Activated CD4-positive, CD25-positive, alpha-beta regulatory T cell (primary cell): ENCODE data around the gene FGF14.
"Not testable (repeated sequence)": the region's sequence is repeated elsewhere in the genome, so short reads cannot be mapped to it uniquely, and the experiment has no call there.

Experiments used
- DNase-seq, 4 experiments: peaks; one replicate each; lab custom pipeline; 2025; lab: John Stamatoyannopoulos, UW

The FGF14 gene

DNA sequence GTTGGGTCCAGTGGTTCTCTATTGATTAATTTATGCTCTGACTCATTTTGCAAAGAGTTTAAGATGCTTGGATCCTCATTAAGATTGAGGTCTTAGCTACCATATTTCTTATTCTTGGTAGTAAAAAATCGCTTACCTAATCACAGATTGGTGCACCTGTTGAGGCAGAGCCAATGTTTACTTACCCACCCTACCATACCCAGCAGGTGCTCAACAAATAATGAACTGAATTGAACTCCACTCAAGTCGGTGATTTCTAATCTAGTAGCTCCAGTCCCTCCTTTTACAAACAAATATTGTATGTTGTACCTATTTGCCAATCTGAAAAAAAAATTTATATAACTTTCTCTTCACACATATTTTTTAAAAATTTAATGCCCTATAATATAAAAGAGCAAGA, 361.0 kb downstream of the FGF14 start:
- no peak for DNase-seq

DNA sequence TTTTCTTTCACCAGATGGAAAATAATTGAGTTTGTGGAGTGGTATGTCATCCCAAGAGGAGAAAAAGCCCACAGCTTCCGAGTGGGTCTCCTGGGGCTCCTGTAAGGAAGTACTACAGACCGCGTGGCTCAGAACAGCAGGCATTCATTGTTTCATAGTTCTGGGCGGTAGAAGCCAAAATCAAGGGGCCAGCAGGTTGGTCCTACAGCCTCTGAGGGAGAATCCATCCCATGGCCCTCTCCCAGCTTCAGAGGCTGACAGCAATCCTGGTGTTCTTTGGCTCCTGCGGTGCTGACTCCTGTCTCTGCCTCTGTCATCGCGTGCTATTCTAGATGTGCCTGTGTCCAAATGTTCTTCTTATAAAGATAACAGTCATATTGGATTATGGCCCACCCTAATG, 362.6 kb downstream of the FGF14 start:
- no peak for DNase-seq

DNA sequence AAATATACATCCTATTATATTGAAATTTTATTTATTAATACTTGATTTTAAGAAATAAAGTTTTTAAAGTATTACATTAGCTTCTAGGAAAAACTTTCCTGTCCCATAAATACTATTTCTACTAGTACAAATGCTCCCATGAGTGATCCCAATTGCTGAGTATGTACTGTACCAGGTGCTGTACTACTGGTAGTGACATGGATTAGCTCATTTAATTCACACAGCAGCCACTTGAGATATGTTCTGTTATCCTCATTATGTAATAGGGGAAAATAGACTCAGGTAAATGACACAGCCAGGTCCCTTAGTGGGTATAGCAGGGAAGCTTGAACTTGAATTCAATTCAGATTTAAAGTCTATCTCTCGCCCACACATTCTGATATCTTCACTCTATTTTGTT, 363.1 kb downstream of the FGF14 start:
- no peak for DNase-seq

DNA sequence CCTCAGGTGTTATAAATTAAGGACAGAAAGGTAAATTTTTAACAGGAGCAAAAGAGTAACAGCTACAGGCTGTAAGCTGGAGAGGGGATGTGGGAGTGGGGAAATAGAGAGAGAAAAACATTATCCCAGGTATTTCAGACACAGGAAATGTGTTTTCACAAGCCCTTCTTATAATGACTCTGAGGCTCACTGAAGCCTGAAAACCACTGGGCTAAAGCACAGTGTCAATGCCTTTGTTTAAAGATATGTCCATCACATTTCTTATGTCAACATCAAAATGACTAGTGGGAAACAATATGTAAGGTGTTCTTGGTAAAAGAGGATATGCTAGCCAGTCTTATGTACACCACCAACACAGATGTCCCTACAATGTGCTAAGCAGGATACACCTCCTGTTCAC, 365.9 kb downstream of the FGF14 start:
- DNase-seq, result no peak

DNA sequence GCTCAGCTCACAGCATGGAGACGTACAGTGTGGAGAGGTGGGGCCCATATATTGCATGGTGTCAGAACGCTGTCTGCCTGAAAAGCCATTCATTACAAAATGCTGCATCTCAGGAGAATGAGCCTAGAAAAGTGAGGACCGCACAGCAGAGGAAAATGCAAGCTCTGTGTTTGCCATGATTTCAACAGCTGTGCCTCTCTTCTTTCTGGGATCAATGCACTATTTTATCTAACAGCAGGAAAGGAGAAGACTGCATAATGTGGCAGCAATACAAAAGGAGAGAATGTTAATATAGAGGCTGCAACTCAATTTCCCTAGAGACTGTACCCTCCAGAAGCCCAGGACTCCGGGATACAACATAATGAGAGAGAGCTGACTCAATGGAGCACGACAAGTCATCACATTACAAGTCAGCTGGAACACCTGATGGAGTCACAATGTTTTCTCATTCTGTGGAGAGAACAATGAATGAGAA, 368.0 kb downstream of the FGF14 start:
- no peak for DNase-seq

DNA sequence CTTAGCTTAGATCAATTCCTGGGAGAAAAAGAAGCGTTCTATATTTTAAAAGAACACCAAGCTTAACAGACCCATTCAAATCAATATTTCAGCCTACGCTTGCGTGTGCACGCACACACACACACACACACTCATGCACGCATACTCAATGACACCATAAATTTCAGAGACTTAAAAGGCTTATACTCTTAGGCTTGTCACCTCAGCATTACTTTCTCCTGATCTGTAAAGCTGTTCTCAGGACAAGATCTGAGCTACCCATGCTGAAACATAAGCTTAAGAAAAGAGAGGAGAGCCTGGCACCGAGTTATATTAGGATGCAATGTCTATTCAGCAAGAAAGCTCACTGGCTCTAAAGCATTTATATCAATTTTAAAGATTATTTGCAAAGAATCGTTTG, 368.5 kb downstream of the FGF14 start:
- DNase-seq, result no peak

DNA sequence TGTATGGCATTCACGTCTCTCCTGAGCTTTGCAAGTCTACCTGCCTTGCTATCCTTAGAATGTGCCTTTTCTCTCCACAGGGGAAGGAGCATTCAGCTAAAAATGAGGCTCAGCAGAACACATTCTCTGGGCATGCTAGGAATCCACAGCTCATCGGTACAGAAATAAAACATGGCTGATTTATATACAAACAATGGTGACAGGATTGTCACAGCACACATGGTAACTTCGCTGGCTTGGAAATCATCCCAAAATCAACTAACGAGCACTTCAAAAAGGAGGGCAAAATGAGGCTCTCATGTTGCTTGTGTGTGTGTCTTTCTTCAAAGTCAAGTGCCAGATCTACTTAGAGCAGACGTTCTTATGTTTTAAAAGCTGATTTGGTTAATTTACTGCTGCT, 373.0 kb downstream of the FGF14 start:
- no peak for DNase-seq

DNA sequence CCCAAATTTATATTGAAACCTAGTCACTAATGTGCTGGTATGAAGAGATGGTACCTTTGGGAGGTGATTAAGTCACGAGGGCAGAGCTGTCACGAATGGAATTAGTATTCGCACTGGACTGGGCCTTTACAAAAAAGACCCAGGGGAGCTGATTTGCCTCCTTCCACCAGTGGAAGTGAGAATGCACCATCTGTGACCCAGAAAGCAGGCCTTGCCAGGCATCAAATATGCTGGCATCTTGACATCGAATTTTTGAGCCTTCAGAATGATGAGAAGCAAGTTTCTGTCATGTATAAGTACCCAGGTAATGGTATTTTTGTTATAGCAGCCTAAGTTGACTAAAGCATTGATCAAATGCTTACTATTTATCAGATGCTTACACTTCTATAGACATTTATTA, 373.6 kb downstream of the FGF14 start:
- no peak for DNase-seq

DNA sequence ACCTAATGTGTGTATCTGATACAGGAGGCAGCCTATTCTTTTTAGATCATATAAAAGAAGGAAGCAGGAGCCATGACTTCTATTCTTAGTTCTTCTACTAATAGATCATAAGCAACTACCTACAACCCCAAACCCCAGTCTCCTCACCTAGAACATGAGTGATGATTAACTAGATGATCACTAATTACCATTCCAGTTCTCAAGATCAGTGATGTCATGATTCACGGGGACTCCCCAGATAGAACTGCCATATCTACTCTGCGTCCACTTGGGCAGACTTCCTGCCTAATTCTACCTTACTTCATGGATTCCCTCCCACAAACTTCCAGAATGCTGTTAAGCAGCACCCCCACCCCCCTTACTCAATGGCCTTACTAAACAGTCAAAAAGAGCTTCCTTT, 380.1 kb downstream of the FGF14 start:
- DNase-seq, result no peak

DNA sequence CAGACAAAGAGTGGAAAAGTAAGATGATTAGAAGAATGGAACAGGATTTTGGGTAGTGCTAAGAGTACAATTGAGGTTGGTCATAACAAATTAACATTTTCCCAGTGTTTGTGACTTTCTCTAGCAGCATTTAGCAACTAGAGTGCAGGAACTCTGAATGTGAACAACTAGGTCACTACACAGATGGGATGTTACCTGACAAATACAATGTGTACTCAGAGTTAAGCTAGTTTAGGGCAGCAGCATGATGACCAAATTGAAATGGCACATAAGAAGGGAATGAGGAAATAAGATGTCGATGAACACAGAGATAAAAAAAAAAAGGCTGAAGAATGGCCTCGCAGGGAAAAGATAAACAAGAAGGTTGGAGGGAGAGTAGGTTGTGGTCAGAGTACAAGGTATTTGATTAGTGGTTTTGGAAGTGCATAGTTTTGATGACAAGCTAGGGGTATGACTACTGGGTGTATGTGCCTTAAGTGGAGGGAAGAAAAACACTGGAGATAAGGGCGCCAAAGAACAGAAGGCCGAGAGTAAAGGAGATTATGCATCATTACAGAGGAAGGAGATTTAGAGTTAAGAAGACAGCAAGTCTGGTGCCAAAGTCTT, 381.1 kb downstream of the FGF14 start:
- DNase-seq, result no peak

DNA sequence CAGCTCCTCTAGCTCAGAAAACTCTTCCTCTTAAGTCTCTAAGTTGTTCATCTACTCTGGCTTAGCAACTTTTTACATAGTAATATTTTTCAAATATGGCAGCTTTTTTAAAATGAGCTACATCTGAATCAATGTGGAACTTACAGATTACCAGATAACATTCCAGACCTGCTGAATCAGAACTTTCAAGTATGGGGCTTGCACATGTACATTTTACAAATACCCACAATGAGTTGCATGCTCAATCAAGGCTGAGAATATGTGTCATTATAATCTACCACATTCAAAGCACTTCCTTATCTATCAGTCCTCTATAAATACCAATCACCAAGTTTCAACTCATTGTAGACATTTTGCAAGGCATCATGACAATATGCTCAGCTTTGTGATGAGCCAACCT, 383.1 kb downstream of the FGF14 start:
- no peak for DNase-seq

DNA sequence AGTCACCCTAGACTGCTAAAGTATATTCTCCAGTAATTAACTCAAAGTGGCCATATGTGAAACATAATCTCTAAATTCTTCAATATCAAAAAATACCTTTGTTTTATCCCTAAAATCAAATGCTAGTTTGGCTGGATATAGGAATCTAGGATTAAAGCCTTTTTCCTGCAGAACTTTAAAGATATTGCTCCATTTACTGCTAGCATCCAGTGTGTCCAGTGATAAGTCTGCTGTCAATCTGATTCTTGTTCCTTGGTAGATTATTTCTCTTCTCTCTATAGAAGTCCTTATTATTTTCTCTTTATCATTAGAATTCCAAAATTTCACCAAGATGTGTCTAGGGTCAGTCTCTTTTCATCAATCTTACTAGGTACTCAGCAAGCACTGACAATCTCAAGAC, 384.6 kb downstream of the FGF14 start:
- DNase-seq, result no peak

DNA sequence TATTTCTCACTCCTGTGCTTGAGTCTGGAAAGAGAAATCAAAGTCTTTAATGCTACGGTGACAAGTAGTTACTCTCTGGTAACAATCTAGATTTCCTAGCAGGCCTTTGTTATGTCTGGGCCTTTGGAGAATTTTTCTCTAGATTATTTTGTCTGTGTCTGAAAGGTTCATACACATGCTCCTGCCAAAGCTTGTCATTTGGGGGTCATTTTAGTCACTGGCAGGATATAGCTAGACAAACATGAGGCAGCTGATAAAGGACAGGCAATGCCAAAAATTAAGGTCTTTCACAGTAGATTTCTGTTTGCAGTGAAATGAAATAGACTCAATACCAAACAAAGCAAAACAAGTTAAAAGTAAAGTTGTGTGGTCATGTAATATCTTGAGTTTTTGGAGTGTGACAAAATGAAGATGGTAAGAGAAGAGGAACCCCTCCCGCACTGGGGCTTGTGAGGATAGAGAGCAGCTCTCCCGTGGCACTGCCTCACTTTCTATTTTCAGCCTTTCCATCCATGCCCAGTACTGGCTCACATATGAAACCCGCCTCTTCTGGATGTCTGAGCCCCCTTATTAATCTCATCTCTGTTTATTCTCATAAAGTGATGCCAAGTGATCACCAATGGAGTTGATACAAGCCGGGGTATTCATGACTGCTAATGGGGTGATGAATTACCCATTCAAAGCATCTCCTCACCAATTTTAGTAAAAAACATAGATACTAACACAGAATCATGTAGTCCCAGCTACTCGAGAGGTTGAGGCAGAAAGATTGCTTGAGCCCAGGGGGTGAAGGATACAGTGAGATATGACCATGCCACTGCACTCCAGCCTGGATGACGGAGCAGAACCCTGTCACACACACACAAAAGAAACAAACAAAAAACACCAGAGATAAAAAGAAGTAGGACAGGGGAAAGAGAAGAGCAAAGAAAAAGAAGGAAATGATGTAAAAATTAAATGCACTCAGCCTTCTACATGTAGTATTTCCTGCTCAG, 389.3 kb downstream of the FGF14 start:
- DNase-seq, result no peak

DNA sequence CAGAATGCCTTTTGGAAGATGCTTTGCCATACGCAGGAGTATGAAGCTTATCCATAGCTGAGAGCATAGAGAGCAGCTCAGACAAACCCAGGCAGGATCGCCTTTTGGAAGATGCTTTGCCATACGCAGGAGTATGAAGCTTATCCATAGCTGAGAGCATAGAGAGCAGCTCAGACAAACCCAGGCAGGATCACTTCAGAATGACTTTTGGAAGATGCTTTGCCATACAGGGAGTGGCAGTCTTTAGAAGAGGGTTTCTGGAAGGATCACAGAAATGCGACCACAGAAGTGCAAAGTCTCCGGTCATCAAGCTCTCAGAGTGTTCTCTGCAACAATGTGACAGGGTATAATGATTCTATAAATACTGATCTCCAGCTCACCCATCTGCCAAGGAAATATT, 390.4 kb downstream of the FGF14 start:
- not testable (repeated sequence) for DNase-seq

DNA sequence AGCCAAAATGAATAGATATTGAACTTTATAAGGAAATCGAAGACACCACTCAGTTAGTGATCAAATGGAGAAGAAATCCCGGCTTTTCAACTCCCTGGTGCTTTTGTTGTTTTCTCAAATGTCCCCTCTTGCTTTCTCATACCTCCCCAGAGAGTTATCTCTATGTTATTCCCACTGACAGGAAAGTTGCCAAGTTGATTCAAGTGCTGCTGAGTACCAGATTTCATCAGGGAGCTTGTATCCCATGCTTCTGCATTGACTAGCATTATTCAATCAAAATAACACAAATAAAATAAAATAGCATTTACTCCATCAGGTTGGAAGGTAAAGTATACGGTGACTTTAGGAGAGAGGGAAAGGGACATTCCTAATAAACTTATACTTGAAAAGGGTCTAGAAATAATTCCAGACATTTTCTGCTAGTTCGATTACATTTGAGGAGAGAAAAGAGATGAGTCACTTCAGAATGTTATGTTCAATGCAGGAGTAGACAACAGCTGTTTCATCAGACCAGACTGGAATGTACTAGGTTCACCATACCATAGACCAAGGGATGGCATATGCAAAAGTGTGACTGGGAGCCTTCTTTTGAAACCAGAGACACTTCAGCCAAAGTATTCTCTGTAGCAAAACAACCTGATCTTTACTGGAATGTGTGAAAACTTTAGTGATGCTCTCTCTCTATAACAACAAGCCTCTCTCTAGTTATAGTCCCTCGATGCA, 397.8 kb downstream of the FGF14 start:
- no peak for DNase-seq

DNA sequence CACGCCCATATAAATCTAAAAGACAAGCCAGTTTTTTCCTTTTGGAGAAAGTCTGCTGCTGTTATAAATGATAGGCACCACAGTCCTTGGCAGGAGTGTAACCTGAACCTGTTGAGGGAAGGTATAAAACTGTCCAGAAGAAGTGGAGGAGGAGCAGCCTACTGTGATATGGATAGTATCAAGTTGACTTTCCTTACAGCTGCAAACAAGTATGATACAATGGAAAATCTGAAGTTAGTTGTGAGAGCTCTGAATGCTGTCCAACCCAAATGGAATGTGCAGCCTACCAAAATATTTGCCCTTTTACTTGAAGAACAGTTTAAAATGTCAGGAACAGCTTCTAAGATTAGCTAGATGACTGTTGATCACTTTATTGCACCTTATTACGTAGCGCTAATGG, 399.6 kb downstream of the FGF14 start:
- no peak for DNase-seq

DNA sequence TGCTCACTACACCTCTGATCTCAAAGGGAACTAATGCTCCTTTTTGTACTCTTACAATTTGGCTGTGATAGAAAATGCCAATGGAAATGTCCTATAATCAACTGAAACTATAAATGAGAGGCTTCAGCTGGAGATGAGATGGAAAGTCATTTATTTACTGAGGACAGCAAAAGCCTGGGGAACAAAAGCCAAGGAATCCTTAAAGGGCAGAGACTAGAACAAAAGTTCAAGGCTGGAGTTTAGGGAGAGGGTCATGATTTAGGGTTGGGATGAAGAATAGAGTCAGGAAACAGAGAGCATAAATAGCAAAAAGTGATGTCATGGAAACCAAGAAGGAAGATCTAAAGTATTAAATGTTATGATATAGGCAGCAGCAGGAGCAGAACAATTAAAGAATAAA, 401.1 kb downstream of the FGF14 start:
- no peak for DNase-seq

DNA sequence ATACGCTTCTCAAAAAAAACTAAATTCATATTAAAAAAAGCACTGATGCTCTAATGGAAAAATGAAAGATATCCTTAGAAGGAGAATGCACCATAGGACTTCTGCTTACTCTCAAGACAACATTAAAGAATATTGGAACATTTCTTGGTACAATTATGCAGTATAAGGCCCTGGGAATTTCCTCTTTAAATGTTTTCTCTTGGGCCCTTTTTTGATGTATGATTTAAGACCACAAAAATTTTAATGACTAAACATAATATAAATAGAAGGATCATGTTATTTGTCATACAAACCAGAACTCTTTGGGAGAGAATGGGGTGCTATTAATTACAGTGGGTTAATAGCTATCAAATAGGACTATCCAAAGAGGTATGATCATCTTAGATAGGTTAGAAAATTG, 403.7 kb downstream of the FGF14 start:
- DNase-seq, result no peak

DNA sequence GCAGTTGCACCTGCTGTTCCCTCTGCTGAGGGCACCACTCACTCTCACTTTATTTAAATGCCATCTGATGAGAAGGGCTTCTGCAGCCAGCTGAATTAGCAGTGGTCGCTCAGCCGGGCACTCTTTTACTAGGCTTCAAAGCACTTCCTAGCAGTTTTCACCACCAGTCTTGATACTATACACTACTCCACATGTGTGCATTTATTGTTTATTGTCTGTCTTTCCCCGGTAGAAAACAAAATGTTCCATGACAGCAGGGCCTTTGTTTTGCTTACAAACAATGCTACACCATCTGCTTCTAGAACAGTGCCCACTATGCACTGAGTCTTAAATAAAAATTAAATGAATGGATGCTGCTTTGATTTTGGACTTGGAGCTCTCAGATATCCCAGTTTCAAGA, 404.9 kb downstream of the FGF14 start:
- no peak for DNase-seq

DNA sequence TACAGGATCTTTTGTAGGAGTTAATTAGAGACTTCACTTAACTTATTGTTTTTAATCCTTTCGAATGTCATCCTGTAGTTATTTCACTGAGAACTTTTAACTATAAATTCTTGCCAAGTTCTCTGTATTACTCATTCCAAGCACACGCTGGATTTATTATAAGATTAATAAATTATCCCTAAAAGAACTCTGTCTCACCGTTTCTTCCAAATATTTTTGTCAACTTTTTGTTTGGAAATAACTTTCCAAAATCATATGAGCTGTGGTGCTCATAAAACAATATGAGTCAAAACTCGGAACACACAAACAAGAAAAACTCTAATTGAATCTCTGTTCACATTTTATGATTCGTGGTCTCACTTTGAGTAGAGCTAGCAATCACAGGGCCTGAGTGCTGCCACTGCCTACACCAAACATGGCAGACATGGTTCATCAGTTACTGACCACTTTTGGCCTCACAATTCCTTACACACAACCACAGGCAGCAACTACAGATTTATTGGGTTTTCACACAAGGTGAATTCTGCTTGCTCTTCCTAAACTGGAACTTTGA, 412.0 kb downstream of the FGF14 start:
- DNase-seq, result no peak

DNA sequence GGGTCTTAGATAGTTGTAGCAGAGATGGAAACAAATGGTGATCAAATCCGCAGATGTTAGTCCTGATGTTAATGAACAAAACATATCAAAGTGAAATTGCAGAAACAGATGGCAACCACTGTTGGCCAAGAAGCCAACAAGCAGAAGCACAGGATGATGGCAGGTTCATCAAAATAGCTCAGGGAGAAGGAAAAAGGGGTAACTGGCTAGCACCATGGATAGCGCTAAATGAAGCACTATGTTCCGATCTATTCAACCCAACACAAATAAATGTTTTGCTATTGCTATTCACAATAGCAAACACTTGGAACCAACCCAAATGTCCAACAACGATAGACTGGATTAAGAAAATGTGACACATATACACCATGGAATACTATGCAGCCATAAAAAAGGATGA, 413.7 kb downstream of the FGF14 start:
- DNase-seq, result no peak

DNA sequence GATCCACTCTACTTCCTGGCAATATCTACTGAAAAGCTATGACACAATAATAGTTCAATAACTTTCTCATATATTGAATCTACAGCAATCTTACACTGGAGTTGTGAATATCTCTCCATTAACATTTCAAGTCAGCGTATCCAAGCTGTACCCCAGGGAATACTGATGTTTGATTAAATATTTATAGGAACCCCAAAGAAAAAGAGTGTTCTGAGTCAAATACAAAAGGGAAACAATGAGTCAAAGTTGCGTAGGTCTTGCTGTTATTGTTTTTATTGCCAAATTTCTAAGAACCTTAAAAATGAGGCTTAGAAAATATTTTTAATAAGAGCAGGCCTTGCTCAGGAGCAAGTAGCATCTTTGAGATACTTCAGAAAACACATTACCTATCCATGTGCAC, 415.5 kb downstream of the FGF14 start:
- DNase-seq, result no peak

DNA sequence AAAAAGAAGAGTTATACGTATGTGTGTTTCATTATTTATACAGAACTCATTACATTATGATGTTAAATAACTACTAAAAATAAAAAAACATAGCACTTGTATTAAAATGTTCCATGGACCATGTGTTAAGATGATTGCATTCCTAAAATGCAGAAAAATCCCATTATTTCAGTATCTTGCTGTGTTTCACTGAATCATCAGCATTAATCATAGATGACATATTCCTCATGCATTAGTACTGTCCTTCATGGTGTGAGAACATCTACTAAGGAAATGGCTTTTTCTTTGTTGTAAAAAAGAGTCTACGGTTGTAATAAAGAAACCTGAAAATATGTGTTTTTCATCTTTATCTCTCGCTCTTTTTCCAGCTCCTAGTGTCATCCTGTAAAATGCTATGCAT, 416.5 kb downstream of the FGF14 start:
- DNase-seq, result no peak
